H1 (cell line): Measurements from ENCODE around the gene STARD9. TPM values are rescaled to one million over a fixed set of nuclear protein-coding genes. Genes with fewer than 3 reads are reported as not detected.

Experiments
- CTCF ChIA-PET: fragments of 300-600 bp; sonication (Branson Sonifier 250); formaldehyde crosslinking; loops from one replicate; lab custom pipeline; 2021; ENCODE audit not compliant: partially characterized antibody; lab: Charles Lee
- POLR2A ChIA-PET: fragments of 300-600 bp; sonication (Branson Sonifier 250); formaldehyde crosslinking; loops from one replicate; lab custom pipeline; 2021; ENCODE audit warnings: inconsistent platforms; ENCODE audit not compliant: partially characterized antibody; lab: Charles Lee
- DNase-seq, 2 experiments: peaks; one replicate each; pipeline versions ENCODE4 v3.0.0 to v3.0.0-alpha.2; 2010 to 2022; ENCODE audit warnings: low spot score in 2 of 2, low read depth in 1 of 2, mixed read lengths in 1 of 2
- FAIRE-seq: peaks from 2 replicates; lab custom pipeline; 2011; peaks lifted over from hg19 to GRCh38; lab: Jason Lieb, UNC
- H2AFZ ChIP-seq: 2 replicates; pipeline ENCODE4 v1.8.1; 2012; ENCODE audit warnings: low read length, inconsistent platforms
- H2AK5ac ChIP-seq: 2 replicates; pipeline ENCODE4 v1.6.1; 2013; ENCODE audit warnings: low read depth, low read length
- H2BK120ac ChIP-seq: replicated peaks from 2 replicates; pipeline ENCODE3; 2013; ENCODE audit warnings: low read depth, low read length, inconsistent platforms
- H2BK12ac ChIP-seq: 2 replicates; pipeline ENCODE4 v1.6.1; 2013; ENCODE audit warnings: low read depth, low read length
- H2BK15ac ChIP-seq: 2 replicates; pipeline ENCODE4 v1.6.1; 2013; ENCODE audit warnings: low read length
- H2BK20ac ChIP-seq: 2 replicates; pipeline ENCODE4 v1.6.1; 2013; ENCODE audit warnings: low read length
- H2BK5ac ChIP-seq: 2 replicates; pipeline ENCODE4 v1.6.1; 2013; ENCODE audit warnings: low read depth, low read length
- H3K14ac ChIP-seq: 2 replicates; pipeline ENCODE4 v1.6.1; 2013; ENCODE audit warnings: inconsistent platforms; ENCODE audit not compliant: insufficient read length
- H3K18ac ChIP-seq: 2 replicates; pipeline ENCODE4 v1.6.1; 2013; ENCODE audit warnings: low read length; ENCODE audit errors: extremely low read depth
- H3K23ac ChIP-seq: 2 replicates; pipeline ENCODE4 v1.6.1; 2013; ENCODE audit warnings: inconsistent platforms; ENCODE audit not compliant: insufficient read length
- H3K23me2 ChIP-seq: 2 replicates; pipeline ENCODE4 v1.6.1; 2013; ENCODE audit warnings: low read depth, low read length
- H3K27ac ChIP-seq: 2 replicates; pipeline ENCODE4 v1.6.1; 2011; ENCODE audit warnings: low read depth, low read length, inconsistent platforms
- H3K27me3 ChIP-seq, 4 experiments: replicated peaks in 1 of 4; 1 replicate in 1 of 4; 2 replicates in 3 of 4; pipeline versions ENCODE4 v1.6.1 to v1.8.1; 2011 to 2013; ENCODE audit warnings: low read length in 3 of 4, mild to moderate bottlenecking in 3 of 4, inconsistent platforms in 2 of 4, mixed read lengths in 2 of 4, moderate library complexity in 1 of 4; ENCODE audit not compliant: control insufficient read depth in 3 of 4, insufficient read depth in 3 of 4; ENCODE audit errors: extremely low read depth in 1 of 4
- H3K36me3 ChIP-seq, 4 experiments: 2 replicates each; pipeline versions ENCODE4 v1.6.1 to v1.8.1; 2011 to 2013; ENCODE audit warnings: mild to moderate bottlenecking in 4 of 4, low read length in 3 of 4, moderate library complexity in 2 of 4, control low read depth in 1 of 4, inconsistent platforms in 1 of 4; ENCODE audit not compliant: insufficient read depth in 4 of 4, control insufficient read depth in 2 of 4
- H3K4ac ChIP-seq: replicated peaks from 2 replicates; pipeline ENCODE3; 2013; ENCODE audit warnings: low read length, low read depth, mixed read lengths, inconsistent platforms; ENCODE audit not compliant: insufficient read length
- H3K4me1 ChIP-seq, 4 experiments: replicated peaks in 1 of 4; 1 replicate in 1 of 4; 2 replicates in 3 of 4; pipeline versions ENCODE4 v1.6.1 to v1.8.1; 2011 to 2013; ENCODE audit warnings: low read length in 3 of 4, inconsistent platforms in 2 of 4, mixed read lengths in 1 of 4; ENCODE audit not compliant: insufficient read depth in 4 of 4, control insufficient read depth in 3 of 4
- H3K4me2 ChIP-seq, 2 experiments: 2 replicates each; pipeline versions ENCODE4 v1.6.1 to v1.8.1; 2011 to 2013; ENCODE audit warnings: low read depth in 2 of 2, low read length in 2 of 2, control low read depth in 1 of 2, inconsistent platforms in 1 of 2, mild to moderate bottlenecking in 1 of 2; ENCODE audit not compliant: insufficient read depth in 1 of 2
- H3K4me3 ChIP-seq, 4 experiments: fragments of 200-600, 300-600 bp in 1 of 4; sonication (generic), shearing (Covaris generic), sonication (Bioruptor Twin) in 1 of 4; 2 replicates each; pipeline versions ENCODE4 v1.5.1 to v1.8.1; 2011 to 2016; ENCODE audit warnings: low read length in 4 of 4, low read depth in 3 of 4, control low read depth in 2 of 4, inconsistent platforms in 2 of 4, mild to moderate bottlenecking in 2 of 4, mixed read lengths in 1 of 4, moderate library complexity in 1 of 4; ENCODE audit not compliant: insufficient read depth in 2 of 4; ENCODE audit errors: extremely low read depth in 1 of 4
- H3K56ac ChIP-seq: replicated peaks from 2 replicates; pipeline ENCODE3; 2013; ENCODE audit warnings: low read depth, mild to moderate bottlenecking, mixed read lengths, low read length, inconsistent platforms; ENCODE audit not compliant: insufficient read length
- H3K79me1 ChIP-seq: 2 replicates; pipeline ENCODE4 v1.6.1; 2013; ENCODE audit warnings: low read depth, low read length, control low read depth
- H3K79me2 ChIP-seq, 2 experiments: 2 replicates each; pipeline versions ENCODE4 v1.6.1 to v1.8.1; 2012 to 2013; ENCODE audit warnings: low read length in 2 of 2, mild to moderate bottlenecking in 2 of 2, inconsistent platforms in 1 of 2; ENCODE audit not compliant: insufficient read depth in 2 of 2, control insufficient read depth in 1 of 2
- H3K9ac ChIP-seq, 4 experiments: replicated peaks in 1 of 4; 1 replicate in 1 of 4; 2 replicates in 3 of 4; pipeline versions ENCODE4 v1.6.1 to v1.8.1; 2011 to 2013; ENCODE audit warnings: low read depth in 3 of 4, low read length in 3 of 4, control low read depth in 2 of 4, mild to moderate bottlenecking in 2 of 4, moderate library complexity in 2 of 4, inconsistent platforms in 1 of 4; ENCODE audit errors: extremely low read depth in 1 of 4
- H3K9me3 ChIP-seq, 2 experiments: 2 replicates each; pipeline versions ENCODE4 v1.6.1 to v1.8.1; 2012 to 2013; ENCODE audit warnings: mild to moderate bottlenecking in 2 of 2, moderate library complexity in 2 of 2, control low read depth in 1 of 2, inconsistent platforms in 1 of 2, low read depth in 1 of 2, low read length in 1 of 2, mixed read lengths in 1 of 2; ENCODE audit not compliant: insufficient read depth in 2 of 2
- H4K20me1 ChIP-seq, 2 experiments: replicated peaks in 1 of 2; 2 replicates each; pipeline versions ENCODE3 to v1.8.1; 2011 to 2013; ENCODE audit warnings: inconsistent platforms in 2 of 2, low read length in 2 of 2, mild to moderate bottlenecking in 1 of 2; ENCODE audit not compliant: insufficient read depth in 2 of 2, control insufficient read depth in 1 of 2
- H4K5ac ChIP-seq: 2 replicates; pipeline ENCODE4 v1.6.1; 2013; ENCODE audit warnings: low read length, low read depth, mixed read lengths, inconsistent platforms; ENCODE audit not compliant: insufficient read length
- H4K8ac ChIP-seq: 2 replicates; pipeline ENCODE4 v1.8.0; 2013; ENCODE audit warnings: mild to moderate bottlenecking, moderate library complexity, low read length, inconsistent platforms; ENCODE audit not compliant: insufficient read depth; ENCODE audit errors: extremely low read depth
- H4K91ac ChIP-seq: replicated peaks from 2 replicates; pipeline ENCODE3; 2013; ENCODE audit warnings: low read length, mixed read lengths, inconsistent platforms; ENCODE audit not compliant: insufficient read length
- CBX8 ChIP-seq: fragments of 300-800, 300-1000 bp; sonication (generic); IDR thresholded peaks from 2 replicates; pipeline ENCODE4 v1.7.1; 2016; ENCODE audit warnings: low read depth, low read length, borderline replicate concordance
- CREB1 ChIP-seq: IDR thresholded peaks from 2 replicates; pipeline ENCODE4 v1.6.1; 2012; ENCODE audit warnings: inconsistent platforms
- PHF8 ChIP-seq: fragments of 200-600 bp; sonication (generic); conservative IDR thresholded peaks from 2 replicates; pipeline ENCODE4 v1.7.1; 2012; ENCODE audit warnings: low read depth, mild to moderate bottlenecking, inconsistent platforms, low read length, moderate library complexity
- SIN3A ChIP-seq, 2 experiments: IDR thresholded peaks in 1 of 2; conservative IDR thresholded peaks in 1 of 2; 2 replicates each; pipeline ENCODE4 v1.6.1; 2011 to 2012; ENCODE audit warnings: low read length in 2 of 2, improper control_type of control experiment in 1 of 2, low read depth in 1 of 2, mild to moderate bottlenecking in 1 of 2
- WGBS, 2 experiments: shearing (Covaris generic) in 1 of 2; methylation state at CpG; one replicate each; pipeline versions ENCODE4 v1.1.6 to v1.1.7; 2013 to 2015; ENCODE audit warnings: low lambda C conversion rate in 2 of 2, mixed read lengths in 2 of 2, inconsistent platforms in 1 of 2, low coverage in 1 of 2, missing lambda C conversion rate in 1 of 2; ENCODE audit not compliant: insufficient replicate concordance in 2 of 2, insufficient coverage in 1 of 2, insufficient read length in 1 of 2; ENCODE audit errors: extremely low coverage in 1 of 2, missing lambda C conversion rate in 1 of 2; 5-methylcytosine and 5-hydroxymethylcytosine counted together
- polyA plus RNA-seq, 7 experiments: library from polyadenylated mRNA; depleted of rRNA in 3 of 7; stranded (reverse) in 5 of 7; unstranded in 2 of 7; fragments of >200 nt in 5 of 7; fragments of 200-250 nt in 2 of 7; gene quantifications; 1 replicate in 5 of 7; 2 replicates in 1 of 7; 4 replicates in 1 of 7; pipeline versions ENCODE4 v1.2.1 to v1.2.3, GENCODE V29; 2011 to 2013; ENCODE audit warnings: missing spikeins in 2 of 7, mixed read lengths in 2 of 7
- total RNA-seq: library from RNA; stranded (reverse); fragmentation: NEBNext Ultra II Directional; extraction: Animal tissue kit (Norgen Biotek cat#: 25700); gene quantifications from 2 replicates; pipeline ENCODE4 v1.2.1, GENCODE V29; 2021

Gene STARD9
- total and polyA plus RNA-seq, 2 of the 8 experiments (the other 6 are each of a cell fraction or from before 2014, with no cell fraction given): 2.8 to 7.0 TPM

DNA sequence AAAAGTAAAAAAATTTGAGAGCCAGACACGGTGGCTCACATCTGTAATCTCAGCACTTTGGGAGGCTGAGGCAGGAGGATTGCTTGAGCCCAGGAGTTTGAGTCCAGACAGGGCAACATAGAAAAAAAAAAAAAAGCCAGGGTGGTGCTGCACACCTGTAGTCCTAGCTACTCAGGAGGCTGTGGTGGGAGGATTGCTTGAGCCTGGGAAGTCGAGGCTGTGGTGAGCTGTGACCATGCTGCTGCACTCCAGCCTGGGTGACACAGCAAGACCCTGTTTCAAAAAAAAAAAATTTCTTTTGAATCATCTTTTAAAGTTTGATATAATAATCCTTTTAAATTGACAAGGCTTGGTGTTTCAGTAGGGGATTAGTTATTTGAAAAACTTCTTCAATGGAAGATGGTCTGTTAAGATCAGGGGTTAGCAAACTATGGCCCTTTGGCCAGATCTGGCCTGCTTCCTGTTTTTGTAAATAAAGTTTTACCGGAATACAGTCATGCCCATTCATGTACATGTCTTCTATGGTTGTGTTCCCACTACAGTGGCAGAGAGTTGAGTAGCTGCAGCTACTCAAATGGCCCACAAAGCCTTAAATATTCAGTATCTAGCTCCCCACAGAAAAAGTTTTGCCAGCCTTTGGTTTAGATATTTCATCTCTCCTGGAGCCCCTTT lies 132.6 kb downstream of the STARD9 start:
- Histone ChIP-seq H3K4me2 (no peak overlapping the region), H2BK5ac (no peak overlapping the region), H3K9ac (no peak overlapping the region), H3K23me2 (no peaks in the 10 kb centered on the region), H2BK120ac (no peak overlapping the region), H2BK20ac (no peak overlapping the region), H3K36me3 (no peaks in the 10 kb centered on the region), H4K91ac (no peak overlapping the region), H3K18ac (no peak overlapping the region), H3K27ac (no peak overlapping the region), H2AK5ac (no peak overlapping the region), H3K23ac (no peak overlapping the region), H4K20me1 (peaks cover 0 to 2% of the 10 kb centered on the region in 2 experiments), H4K5ac (no peak overlapping the region), H2BK15ac (no peak overlapping the region), H3K4me3 (no peak overlapping the region), H2BK12ac (no peak overlapping the region), H3K79me2 (no peaks in the 10 kb centered on the region), H3K79me1 (no peaks in the 10 kb centered on the region), H2AFZ (no peak overlapping the region), H3K56ac (no peak overlapping the region), H3K14ac (no peak overlapping the region), H3K27me3 (no peaks in the 10 kb centered on the region), H4K8ac (no peak overlapping the region), H3K4ac (no peak overlapping the region), H3K9me3 (no peaks in the 10 kb centered on the region), H3K4me1 (no peaks in the 10 kb centered on the region)
- no peak for DNase-seq
- no peak for FAIRE-seq
- ChIA-PET CTCF (interaction anchor here (0.6 to 4.7 kb wide), 4 partner anchors 15 to 290 kb away, joined by 3 to 27 read pairs (median 3); no protein-coding TSS in a partner anchor), POLR2A (no interaction called here)
- WGBS, 2 experiments: 83% methylated on average over 3 of the region's 3 CpGs; no CpG with 5 or more reads in 1 of the 2 experiments
- TF ChIP-seq SIN3A (conservative IDR thresholded peaks at IDR 0.05 in 1 of 2, IDR thresholded peaks at IDR 0.05 in 1 of 2; ENCODE audit: low read depth in 1 of 2, low read length in 2 of 2) (no peak), CBX8 (no peak), CREB1 (no peak), PHF8 (no peak)
